Neutrophil (primary cell): ENCODE results near the gene GUCA1A.

Source experiments
- H3K27ac ChIP-seq: fragments of 200-600 bp; sonication (generic); 2 replicates; pipeline ENCODE4 v1.5.1; 2016; ENCODE audit warnings: mild to moderate bottlenecking, moderate library complexity
- H3K27me3 ChIP-seq: fragments of 200-600 bp; sonication (generic); 2 replicates; pipeline ENCODE4 v1.6.0; 2016; ENCODE audit warnings: mild to moderate bottlenecking
- H3K36me3 ChIP-seq: fragments of 200-600 bp; sonication (generic); 2 replicates; pipeline ENCODE4 v1.5.1; 2017
- H3K4me1 ChIP-seq, 2 experiments: fragments of 200-600 bp in 1 of 2; sonication (generic) in 1 of 2; 1 replicate in 1 of 2; 2 replicates in 1 of 2; pipeline versions ENCODE4 v1.5.1 to v1.6.1; 2013 to 2016; ENCODE audit warnings: low read depth in 1 of 2, low read length in 1 of 2, mild to moderate bottlenecking in 1 of 2, moderate library complexity in 1 of 2; ENCODE audit not compliant: control insufficient read depth in 1 of 2, insufficient read depth in 1 of 2
- H3K4me3 ChIP-seq, 2 experiments: fragments of 200-600 bp in 1 of 2; sonication (generic) in 1 of 2; 1 replicate in 1 of 2; 2 replicates in 1 of 2; pipeline ENCODE4 v1.5.1; 2013 to 2016; ENCODE audit warnings: low read depth in 1 of 2, low read length in 1 of 2, mild to moderate bottlenecking in 1 of 2, moderate library complexity in 1 of 2
- H3K9me3 ChIP-seq: fragments of 200-600 bp; sonication (generic); 2 replicates; pipeline ENCODE4 v1.5.1; 2016
- TF ChIP-seq, protein P1 (sequence below): fragments of 200-600 bp; sonication (generic); IDR thresholded peaks from 2 replicates; pipeline ENCODE4 v1.5.1; 2016; ENCODE audit warnings: antibody characterized with exemption

The GUCA1A gene

DNA sequence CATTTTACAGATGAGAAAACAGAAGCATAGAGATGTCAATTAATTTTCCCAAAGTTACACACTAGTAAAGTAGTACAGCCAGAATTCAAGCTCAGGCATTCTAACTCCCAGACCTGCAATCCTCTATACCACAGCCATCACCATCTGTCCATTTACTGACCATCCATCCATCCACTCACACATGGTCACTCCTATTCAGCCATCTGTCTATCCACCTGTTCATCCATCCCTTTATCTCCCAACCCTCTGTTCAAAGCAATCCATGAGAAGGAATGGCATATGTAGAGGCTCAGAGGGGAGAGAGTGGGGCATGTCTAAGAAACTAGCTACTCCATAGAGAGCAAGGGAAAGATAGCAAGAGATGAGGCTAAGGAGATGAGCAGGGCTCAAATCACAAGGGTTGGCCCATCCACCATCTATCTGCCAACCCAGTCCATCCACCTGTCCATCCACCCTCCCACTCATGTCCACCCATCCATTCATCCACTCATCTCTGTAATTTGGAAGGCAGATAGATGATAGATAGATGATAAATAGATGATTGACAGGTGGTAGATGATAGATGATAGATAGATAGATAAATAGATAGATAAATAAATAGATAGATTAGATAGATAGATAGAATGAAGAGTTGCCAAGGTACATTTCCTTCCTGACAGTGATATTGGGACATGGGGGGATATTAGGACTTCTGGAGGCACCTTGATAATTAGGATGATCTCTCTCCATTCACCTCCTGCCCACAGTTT is 18.5 kb upstream of the GUCA1A start:
- H3K4me3 ChIP-seq: no peak overlapping the region
- no peaks in the 10 kb centered on the region for H3K36me3 ChIP-seq
- no peaks in the 10 kb centered on the region for H3K9me3 ChIP-seq
- no peaks in the 10 kb centered on the region for H3K4me1 ChIP-seq
- no peak overlapping the region for H3K27ac ChIP-seq
- peaks cover 7% of the 10 kb centered on the region for H3K27me3 ChIP-seq
- TF ChIP-seq, protein P1, sequence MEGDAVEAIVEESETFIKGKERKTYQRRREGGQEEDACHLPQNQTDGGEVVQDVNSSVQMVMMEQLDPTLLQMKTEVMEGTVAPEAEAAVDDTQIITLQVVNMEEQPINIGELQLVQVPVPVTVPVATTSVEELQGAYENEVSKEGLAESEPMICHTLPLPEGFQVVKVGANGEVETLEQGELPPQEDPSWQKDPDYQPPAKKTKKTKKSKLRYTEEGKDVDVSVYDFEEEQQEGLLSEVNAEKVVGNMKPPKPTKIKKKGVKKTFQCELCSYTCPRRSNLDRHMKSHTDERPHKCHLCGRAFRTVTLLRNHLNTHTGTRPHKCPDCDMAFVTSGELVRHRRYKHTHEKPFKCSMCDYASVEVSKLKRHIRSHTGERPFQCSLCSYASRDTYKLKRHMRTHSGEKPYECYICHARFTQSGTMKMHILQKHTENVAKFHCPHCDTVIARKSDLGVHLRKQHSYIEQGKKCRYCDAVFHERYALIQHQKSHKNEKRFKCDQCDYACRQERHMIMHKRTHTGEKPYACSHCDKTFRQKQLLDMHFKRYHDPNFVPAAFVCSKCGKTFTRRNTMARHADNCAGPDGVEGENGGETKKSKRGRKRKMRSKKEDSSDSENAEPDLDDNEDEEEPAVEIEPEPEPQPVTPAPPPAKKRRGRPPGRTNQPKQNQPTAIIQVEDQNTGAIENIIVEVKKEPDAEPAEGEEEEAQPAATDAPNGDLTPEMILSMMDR: no peak

DNA sequence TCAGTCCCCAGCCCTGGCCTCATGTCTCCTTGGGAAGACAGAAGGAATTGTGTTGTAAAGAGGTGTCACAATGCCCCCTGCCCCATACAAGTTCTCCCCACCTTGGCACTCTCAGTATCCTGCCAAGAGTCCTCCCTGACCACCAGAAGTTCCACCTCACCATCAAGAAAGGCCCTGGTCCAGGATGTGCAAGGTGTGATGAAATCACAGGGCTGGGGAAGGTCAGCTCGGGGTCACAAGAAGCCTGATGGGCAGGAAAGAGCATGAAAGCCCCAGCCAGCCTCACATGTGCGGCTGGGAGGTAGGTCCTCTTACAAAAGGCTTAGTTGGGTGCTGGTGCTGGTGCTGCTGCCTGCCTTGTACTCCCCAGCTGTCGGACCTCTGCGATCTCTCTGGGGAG is 17.9 kb upstream of the GUCA1A start:
- H3K4me1 ChIP-seq: no peaks in the 10 kb centered on the region
- TF ChIP-seq, protein P1: no peak
- H3K36me3 ChIP-seq: no peaks in the 10 kb centered on the region
- H3K4me3 ChIP-seq: no peak overlapping the region
- peaks cover 9% of the 10 kb centered on the region for H3K27me3 ChIP-seq
- no peaks in the 10 kb centered on the region for H3K9me3 ChIP-seq
- H3K27ac ChIP-seq: no peak overlapping the region

DNA sequence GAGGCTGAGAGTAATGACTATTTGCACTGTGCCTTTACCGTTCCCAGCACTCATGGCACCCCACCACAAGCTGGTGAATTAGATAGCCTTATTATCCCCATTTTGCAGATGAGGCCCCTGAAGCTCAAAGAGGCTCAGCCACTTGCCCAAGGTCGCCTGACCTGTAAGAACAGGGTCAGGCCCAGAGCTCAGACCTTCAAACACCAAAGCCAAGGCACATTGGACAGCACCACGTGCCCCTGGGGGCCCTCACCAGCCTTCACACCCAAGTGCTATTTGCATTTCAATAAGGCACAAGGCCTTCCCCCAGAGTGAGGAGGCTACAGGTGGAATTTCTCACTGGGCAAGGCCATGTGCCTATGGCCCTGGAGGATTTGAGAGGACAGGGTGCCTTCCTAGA is 16.5 kb upstream of the GUCA1A start:
- Histone ChIP-seq H3K27ac (no peak overlapping the region), H3K36me3 (no peaks in the 10 kb centered on the region), H3K27me3 (peaks cover 17% of the 10 kb centered on the region), H3K9me3 (no peaks in the 10 kb centered on the region), H3K4me1 (no peaks in the 10 kb centered on the region), H3K4me3 (no peak overlapping the region)
- TF ChIP-seq, protein P1: no peak

DNA sequence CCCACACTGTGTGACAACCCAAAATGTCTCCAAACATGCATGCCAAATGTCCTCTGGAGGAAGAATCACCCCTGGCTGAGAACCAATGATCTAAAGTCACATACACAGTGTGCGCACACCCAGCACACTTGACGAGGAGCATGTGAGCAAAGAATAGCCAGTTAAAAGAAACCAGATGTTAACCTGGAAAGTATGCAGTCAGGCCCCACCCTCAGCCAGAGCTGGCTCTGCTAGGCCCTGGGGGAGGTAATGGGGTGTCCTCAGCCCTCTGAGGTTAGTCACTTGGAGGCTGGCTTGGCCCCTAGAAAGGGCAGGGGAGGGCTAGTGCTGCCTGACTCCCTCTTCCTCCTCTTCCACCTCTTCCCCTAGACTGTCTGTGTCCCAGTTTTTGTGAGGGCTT is 15.2 kb upstream of the GUCA1A start:
- Histone ChIP-seq H3K4me1 (no peaks in the 10 kb centered on the region), H3K27ac (no peak overlapping the region), H3K9me3 (no peaks in the 10 kb centered on the region), H3K4me3 (no peak overlapping the region), H3K36me3 (no peaks in the 10 kb centered on the region), H3K27me3 (peaks cover 17% of the 10 kb centered on the region)
- TF ChIP-seq, protein P1: no peak

DNA sequence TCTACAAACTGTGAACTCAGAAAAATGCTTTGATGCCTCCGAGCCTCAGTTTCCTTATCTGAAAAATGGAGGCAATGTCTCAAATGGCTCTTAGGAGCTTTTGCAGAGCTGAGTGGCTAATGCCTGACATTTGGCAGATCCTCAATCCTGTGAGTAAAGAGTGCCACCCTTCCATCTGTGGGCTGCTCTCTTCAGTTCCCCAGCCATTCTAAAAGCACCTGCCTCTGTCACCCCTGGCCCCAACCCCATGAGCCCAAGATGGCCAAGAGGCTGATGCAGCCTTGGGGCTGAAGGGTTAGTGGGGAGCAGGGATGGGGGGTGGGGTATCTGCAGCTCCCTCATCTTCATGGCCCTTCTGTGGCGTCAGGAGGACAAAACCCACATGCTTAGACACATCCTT is 14.5 kb upstream of the GUCA1A start:
- Histone ChIP-seq H3K4me3 (no peak overlapping the region), H3K4me1 (no peaks in the 10 kb centered on the region), H3K27me3 (peaks cover 17% of the 10 kb centered on the region), H3K27ac (no peak overlapping the region), H3K36me3 (no peaks in the 10 kb centered on the region), H3K9me3 (no peaks in the 10 kb centered on the region)
- TF ChIP-seq, protein P1: no peak
